Transverse colon (tissue), 4 donors: ENCODE results near the gene TEKT5.
"Not testable (repeated sequence)": the region's sequence is repeated elsewhere in the genome, so short reads cannot be mapped to it uniquely, and the experiment has no call there.

Experiments used
- CTCF ChIP-seq, 5 experiments: fragments of 200-600 bp in 3 of 5; fragments of 450-650 bp in 2 of 5; sonication (generic) in 3 of 5; IDR thresholded peaks; 1 replicate in 2 of 5; 2 replicates in 3 of 5; pipeline ENCODE4 v1.5.1; 2016 to 2017; ENCODE audit warnings: antibody characterized with exemption in 5 of 5, inconsistent platforms in 3 of 5, mild to moderate bottlenecking in 2 of 5, moderate library complexity in 1 of 5
- EP300 ChIP-seq: sonication (generic); formaldehyde crosslinking; IDR thresholded peaks from one replicate; pipeline ENCODE4 v1.6.1; 2017; ENCODE audit warnings: antibody characterized with exemption, low read depth
- POLR2A ChIP-seq: fragments of 450-650 bp; IDR thresholded peaks from one replicate; pipeline ENCODE4 v1.6.1; 2016; ENCODE audit warnings: antibody characterized with exemption, mild to moderate bottlenecking, moderate library complexity
- POLR2AphosphoS5 ChIP-seq, 3 donors: sonication (generic); formaldehyde crosslinking; IDR thresholded peaks; one replicate each; pipeline ENCODE4 v1.6.1; 2016; ENCODE audit warnings: antibody characterized with exemption in 3 of 3

- TF ChIP-seq CTCF (IDR thresholded peaks at IDR 0.05); POLR2A; EP300; POLR2AphosphoS5 (IDR thresholded peaks at IDR 0.05): not testable (repeated sequence)
These were observed 45.6 kb downstream of the TEKT5 start for GRCh38 chr16:10649098-10649497.
